ENCODE measurements around the gene DPP4. TPM values are rescaled to one million over a fixed set of nuclear protein-coding genes. Genes with fewer than 3 reads are reported as not detected.

DPP4 gene
- total and polyA plus RNA-seq, 2 of the 13 experiments (the other 11 are each of a cell fraction or from before 2014, with no cell fraction given): 39.4 to 109 TPM

GRCh38 chr2:162072976-162073887 is 783 bp downstream of the DPP4 start (continued):
- TF ChIP-seq, protein P1, sequence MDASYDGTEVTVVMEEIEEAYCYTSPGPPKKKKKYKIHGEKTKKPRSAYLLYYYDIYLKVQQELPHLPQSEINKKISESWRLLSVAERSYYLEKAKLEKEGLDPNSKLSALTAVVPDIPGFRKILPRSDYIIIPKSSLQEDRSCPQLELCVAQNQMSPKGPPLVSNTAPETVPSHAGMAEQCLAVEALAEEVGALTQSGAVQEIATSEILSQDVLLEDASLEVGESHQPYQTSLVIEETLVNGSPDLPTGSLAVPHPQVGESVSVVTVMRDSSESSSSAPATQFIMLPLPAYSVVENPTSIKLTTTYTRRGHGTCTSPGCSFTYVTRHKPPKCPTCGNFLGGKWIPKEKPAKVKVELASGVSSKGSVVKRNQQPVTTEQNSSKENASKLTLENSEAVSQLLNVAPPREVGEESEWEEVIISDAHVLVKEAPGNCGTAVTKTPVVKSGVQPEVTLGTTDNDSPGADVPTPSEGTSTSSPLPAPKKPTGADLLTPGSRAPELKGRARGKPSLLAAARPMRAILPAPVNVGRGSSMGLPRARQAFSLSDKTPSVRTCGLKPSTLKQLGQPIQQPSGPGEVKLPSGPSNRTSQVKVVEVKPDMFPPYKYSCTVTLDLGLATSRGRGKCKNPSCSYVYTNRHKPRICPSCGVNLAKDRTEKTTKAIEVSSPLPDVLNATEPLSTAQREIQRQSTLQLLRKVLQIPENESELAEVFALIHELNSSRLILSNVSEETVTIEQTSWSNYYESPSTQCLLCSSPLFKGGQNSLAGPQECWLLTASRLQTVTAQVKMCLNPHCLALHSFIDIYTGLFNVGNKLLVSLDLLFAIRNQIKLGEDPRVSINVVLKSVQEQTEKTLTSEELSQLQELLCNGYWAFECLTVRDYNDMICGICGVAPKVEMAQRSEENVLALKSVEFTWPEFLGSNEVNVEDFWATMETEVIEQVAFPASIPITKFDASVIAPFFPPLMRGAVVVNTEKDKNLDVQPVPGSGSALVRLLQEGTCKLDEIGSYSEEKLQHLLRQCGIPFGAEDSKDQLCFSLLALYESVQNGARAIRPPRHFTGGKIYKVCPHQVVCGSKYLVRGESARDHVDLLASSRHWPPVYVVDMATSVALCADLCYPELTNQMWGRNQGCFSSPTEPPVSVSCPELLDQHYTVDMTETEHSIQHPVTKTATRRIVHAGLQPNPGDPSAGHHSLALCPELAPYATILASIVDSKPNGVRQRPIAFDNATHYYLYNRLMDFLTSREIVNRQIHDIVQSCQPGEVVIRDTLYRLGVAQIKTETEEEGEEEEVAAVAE (CRISPR knock-in tag; IDR thresholded peaks at IDR 0.05; ENCODE audit: borderline replicate concordance): 0 out of 2 replicates have a peak, but pooled peaks have one; percentile 22
- TF ChIP-seq MYNN (CRISPR knock-in tag; IDR thresholded peaks at IDR 0.05; ENCODE audit: low read depth) (no peak), CHCHD3 (CRISPR knock-in tag; IDR thresholded peaks at IDR 0.05) (no peak), MBNL3 (CRISPR knock-in tag; conservative IDR thresholded peaks at IDR 0.05) (no peak), ZIK1 (CRISPR knock-in tag; IDR thresholded peaks at IDR 0.05; ENCODE audit: borderline replicate concordance, low read depth) (no peak), SMAD1 (CRISPR knock-in tag; IDR thresholded peaks at IDR 0.05; ENCODE audit: borderline replicate concordance, low read depth) (no peak), TARDBP (CRISPR knock-in tag; IDR thresholded peaks at IDR 0.05) (no peak; the same call in 1 of the 2 replicates), ZNF713 (CRISPR knock-in tag; IDR thresholded peaks at IDR 0.05) (no peak), NBN (conservative IDR thresholded peaks at IDR 0.05) (no peak), NCOA1 (CRISPR knock-in tag; IDR thresholded peaks at IDR 0.05) (peak; percentile 48; the same call in 1 of the 2 replicates), ZFX (CRISPR knock-in tag; IDR thresholded peaks at IDR 0.05; ENCODE audit: low read depth) (no peak), RARG (CRISPR knock-in tag; IDR thresholded peaks at IDR 0.05; ENCODE audit: low read depth) (no peak; the same call in 1 of the 2 replicates), SAFB2 (CRISPR knock-in tag; IDR thresholded peaks at IDR 0.05; ENCODE audit: borderline replicate concordance, low read depth) (no peak), YY1 (IDR thresholded peaks at IDR 0.05; ENCODE audit: insufficient read depth, insufficient replicate concordance, low read depth, low read length) (no peak), ZFP82 (CRISPR knock-in tag; IDR thresholded peaks at IDR 0.05; ENCODE audit: borderline replicate concordance) (no peak), HMG20B (CRISPR knock-in tag; conservative IDR thresholded peaks at IDR 0.05) (no peak)
- TF ChIP-seq, protein P2, sequence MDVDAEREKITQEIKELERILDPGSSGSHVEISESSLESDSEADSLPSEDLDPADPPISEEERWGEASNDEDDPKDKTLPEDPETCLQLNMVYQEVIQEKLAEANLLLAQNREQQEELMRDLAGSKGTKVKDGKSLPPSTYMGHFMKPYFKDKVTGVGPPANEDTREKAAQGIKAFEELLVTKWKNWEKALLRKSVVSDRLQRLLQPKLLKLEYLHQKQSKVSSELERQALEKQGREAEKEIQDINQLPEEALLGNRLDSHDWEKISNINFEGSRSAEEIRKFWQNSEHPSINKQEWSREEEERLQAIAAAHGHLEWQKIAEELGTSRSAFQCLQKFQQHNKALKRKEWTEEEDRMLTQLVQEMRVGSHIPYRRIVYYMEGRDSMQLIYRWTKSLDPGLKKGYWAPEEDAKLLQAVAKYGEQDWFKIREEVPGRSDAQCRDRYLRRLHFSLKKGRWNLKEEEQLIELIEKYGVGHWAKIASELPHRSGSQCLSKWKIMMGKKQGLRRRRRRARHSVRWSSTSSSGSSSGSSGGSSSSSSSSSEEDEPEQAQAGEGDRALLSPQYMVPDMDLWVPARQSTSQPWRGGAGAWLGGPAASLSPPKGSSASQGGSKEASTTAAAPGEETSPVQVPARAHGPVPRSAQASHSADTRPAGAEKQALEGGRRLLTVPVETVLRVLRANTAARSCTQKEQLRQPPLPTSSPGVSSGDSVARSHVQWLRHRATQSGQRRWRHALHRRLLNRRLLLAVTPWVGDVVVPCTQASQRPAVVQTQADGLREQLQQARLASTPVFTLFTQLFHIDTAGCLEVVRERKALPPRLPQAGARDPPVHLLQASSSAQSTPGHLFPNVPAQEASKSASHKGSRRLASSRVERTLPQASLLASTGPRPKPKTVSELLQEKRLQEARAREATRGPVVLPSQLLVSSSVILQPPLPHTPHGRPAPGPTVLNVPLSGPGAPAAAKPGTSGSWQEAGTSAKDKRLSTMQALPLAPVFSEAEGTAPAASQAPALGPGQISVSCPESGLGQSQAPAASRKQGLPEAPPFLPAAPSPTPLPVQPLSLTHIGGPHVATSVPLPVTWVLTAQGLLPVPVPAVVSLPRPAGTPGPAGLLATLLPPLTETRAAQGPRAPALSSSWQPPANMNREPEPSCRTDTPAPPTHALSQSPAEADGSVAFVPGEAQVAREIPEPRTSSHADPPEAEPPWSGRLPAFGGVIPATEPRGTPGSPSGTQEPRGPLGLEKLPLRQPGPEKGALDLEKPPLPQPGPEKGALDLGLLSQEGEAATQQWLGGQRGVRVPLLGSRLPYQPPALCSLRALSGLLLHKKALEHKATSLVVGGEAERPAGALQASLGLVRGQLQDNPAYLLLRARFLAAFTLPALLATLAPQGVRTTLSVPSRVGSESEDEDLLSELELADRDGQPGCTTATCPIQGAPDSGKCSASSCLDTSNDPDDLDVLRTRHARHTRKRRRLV (CRISPR knock-in tag; IDR thresholded peaks at IDR 0.05): no peak
